Fibroblast of peridontal ligament (primary cell): ENCODE results near the gene HYOU1.
"Not testable (repeated sequence)": the region's sequence is repeated elsewhere in the genome, so short reads cannot be mapped to it uniquely, and the experiment has no call there.

Experiments used
- DNase-seq: peaks from one replicate; pipeline ENCODE4 v3.0.0-alpha.2; 2010; ENCODE audit errors: extremely low read depth

Gene HYOU1

GRCh38 chr11:119085437-119085847, 28.4 kb upstream of the HYOU1 start:
- no peak for DNase-seq

- DNase-seq = peak; percentile 92
These were observed 27.8 kb upstream of the HYOU1 start, which contains the start of gene HMBS for GRCh38 chr11:119084663-119085436. TSS of gene HMBS (plus strand) at chr11:119084881. CDS start at chr11:119085034, 153 bp downstream.

DNA sequence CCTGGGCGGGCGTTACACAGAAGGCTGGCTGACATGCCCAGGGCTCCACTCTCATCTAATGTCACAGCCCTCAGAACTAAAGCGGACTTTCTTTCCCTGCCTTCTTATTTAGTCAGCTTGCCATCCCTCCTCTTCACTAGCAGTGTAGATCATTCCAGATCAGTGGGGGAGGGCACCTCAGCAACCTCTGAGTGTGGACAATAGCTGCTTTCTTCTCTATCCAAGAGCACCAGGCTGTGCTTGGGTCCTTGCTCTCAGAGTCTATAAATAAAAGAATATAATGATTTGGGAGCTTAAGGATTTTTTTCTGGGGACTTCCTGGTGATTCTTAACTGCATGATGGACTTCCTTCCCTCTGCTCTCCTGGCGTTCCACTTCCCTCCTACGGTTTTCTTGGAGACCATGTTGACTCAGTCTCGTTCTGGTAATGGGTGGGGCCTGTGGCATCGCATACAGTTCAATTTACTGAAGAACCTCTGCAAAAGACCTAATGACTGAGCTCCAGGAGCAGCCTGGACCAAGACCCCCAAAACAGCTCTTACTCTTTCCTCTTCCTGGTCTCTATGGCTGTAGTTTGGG, 24.8 kb upstream of the HYOU1 start:
- no peak for DNase-seq

DNA sequence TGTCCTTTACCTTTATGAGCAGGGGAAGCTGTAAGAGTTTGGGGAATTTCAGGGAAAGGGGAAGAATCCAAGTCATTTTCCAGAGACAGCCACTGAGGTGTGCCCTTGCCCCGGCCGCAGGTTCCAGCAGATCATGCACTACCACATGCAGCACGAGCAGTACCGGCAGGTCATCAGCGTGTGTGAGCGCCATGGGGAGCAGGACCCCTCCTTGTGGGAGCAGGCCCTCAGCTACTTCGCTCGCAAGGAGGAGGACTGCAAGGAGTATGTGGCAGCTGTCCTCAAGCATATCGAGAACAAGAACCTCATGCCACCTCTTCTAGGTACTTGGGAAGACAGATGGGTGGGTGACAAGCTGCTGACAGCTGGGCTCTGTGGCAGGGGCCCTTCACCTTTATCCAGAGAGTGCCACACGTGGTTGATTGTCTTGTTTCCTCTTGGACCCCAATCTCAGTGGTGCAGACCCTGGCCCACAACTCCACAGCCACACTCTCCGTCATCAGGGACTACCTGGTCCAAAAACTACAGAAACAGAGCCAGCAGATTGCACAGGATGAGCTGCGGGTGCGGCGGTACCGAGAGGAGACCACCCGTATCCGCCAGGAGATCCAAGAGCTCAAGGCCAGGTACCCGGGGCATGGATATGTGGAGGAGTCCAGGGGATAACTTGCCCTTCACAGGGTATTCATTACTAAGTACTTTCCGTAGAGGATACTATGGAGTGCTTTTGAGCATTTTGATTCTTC, 21.8 kb upstream of the HYOU1 start:
- DNase-seq = no peak

DNA sequence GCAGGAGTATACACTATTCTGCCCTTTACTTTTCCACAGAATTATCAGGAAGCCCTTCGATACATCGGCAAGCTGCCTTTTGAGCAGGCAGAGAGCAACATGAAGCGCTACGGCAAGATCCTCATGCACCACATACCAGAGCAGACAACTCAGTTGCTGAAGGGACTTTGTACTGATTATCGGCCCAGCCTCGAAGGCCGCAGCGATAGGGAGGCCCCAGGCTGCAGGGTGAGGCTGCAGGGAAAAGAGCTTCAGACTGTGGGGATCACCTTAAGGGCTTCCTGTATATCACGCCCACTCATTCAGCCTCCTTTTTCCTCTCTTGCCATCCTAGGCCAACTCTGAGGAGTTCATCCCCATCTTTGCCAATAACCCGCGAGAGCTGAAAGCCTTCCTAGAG, 20.8 kb upstream of the HYOU1 start:
- DNase-seq = no peak

DNA sequence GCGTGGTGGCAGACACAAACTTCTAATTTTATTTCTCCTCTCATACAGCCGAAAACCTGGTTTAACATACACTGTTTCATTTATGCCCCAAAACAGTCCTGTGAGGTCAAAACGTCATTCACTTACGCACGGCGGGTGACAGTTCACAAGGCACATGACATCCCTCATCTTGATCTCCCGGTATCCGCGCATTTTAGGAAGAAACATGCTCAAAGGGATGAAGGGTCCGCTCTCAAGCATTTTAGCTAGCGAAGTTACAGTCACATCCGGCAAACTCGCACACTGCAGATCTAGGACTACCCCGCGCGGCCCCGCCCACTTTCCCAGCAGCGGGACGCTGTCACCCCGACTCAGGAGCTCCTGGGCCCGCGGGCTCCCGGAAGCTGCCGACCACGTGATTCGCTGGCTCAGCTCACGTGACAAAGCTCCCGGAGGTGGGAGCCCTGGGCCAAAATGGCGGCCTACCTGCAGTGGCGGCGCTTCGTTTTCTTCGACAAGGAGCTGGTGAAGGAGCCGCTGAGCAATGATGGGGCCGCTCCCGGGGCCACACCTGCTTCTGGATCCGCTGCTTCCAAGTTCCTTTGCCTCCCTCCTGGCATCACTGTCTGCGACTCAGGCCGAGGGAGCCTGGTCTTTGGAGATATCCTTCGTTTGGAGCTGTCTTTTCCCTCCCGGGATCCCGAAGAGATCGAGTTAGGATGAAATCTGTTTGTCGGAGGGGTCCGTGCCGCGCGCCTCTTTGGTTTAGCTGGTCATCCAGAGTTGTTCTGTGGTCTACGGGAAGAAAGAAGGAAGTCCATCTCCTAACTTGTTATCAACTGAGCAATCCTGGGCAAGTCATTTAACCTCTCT, 10.6 kb upstream of the HYOU1 start, which contains the start of gene VPS11:
Gene VPS11 (plus strand): TSS at position 448 of the 852 bp plus-strand sequence. CDS start 6 bp downstream, at position 454.
- peak; percentile 94 for DNase-seq

DNA sequence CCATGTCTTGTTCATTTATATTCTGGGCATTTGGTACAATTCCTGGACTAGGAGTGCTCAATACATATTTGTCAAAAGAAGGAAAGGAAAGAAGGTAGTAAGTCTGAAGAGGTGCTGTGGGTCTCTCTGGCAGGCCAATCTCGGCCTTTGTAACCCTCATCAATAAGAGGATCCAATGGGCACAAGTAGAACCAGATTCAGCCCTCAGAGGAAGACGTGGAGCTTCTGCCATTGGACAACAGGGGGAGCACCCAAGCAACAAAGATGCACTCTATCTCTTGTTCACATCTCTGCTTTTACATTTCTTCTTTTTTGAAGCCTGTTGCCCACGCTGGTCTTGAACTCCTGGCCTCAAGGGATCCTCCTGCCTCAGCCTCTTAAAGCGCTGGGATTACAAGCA, 8.4 kb upstream of the HYOU1 start:
- DNase-seq = peak; percentile 36

GRCh38 chr11:119062779-119063178, 5.8 kb upstream of the HYOU1 start:
- peak; percentile 81 for DNase-seq

- no peak for DNase-seq
These were observed 4.3 kb upstream of the HYOU1 start for GRCh38 chr11:119061256-119061655.

- DNase-seq = not testable (repeated sequence)
These were observed 2.1 kb upstream of the HYOU1 start for GRCh38 chr11:119059128-119059527.

DNA sequence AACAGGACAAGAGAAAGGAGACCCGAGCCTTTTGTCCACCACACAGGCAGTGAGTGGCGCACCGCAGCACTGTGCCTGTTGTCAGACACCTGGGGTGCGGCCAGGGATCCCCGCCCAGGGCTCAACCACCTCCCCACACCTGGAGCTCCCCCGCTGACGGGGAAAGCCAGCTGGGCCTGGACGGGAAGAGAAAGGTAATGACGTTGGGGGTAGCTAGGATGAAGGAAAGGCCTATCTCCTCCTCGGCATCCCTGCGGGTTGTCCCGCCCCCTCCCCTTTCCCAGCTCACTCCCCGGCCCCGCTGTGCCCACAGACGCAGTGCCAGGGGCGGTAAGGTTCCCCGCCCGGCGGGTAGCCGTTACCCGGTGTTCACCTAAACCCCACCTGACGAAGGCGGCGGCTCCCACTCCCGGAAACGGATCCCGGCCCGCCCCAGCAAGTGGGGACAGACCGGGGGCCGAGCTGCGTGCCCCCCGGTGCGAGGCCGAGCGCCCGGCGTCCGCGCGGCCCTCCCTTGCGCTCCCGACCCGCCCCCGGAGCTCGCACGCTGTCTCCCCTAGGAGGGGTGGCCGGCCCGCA, 495 bp downstream of the HYOU1 start:
- DNase-seq = no peak

DNA sequence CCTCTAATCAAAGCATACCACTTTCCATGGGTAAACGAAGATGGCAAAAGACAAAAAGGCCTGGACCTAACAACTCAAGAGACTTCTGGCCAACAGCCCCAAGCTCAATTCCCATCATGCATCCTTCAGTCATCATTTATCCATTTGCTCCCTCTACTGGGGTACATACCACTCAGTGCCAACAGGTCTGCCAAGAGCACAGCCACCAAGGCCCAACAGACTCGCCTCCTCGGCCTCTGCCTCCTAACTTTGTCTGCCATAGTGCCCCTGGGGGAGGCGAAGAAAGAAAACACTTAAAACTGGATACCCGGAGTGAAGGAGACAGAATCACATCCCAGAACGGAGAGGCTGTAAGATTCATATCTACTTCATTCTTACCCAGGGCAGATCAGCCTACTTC, 1.1 kb downstream of the HYOU1 start:
- peak; percentile 58 for DNase-seq

GRCh38 chr11:119054418-119054817, 2.6 kb downstream of the HYOU1 start:
- DNase-seq = no peak

GRCh38 chr11:119052163-119052814, 4.7 kb downstream of the HYOU1 start:
- DNase-seq = no peak

DNA sequence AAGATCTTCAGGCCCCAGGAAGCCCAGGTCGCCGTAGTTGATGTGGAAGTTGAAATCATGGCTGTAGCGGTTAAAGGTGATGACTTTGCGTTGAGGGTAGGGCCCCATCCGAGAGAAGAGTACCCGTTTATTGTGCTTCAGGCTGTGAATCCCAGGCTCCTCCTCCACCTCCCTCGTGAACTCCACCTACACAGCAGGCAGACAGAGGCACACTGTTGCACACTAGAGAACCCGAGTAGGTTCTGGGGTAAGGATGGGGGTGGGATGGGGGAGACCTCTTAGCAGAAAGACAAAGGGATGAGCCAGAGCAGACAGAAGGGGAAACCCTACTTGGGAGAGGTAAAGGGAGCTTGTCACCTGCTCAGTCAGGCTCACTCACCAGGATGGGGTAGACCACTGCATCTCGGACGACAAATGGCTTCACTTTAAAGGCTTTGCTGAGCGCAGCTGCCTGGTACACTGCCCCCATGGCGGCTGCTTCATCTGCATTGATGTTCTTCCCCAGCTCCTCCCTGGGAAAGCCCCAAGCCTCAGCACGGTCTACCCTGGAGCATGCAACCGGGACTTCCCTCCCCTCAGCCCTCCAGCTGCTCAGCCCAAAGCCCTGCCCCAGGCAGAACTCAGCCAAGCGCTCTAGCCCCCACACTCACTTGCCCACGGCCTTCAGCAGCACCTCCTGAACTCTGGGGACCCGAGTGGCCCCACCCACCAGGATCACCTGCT, 5.4 kb downstream of the HYOU1 start:
- no peak for DNase-seq

DNA sequence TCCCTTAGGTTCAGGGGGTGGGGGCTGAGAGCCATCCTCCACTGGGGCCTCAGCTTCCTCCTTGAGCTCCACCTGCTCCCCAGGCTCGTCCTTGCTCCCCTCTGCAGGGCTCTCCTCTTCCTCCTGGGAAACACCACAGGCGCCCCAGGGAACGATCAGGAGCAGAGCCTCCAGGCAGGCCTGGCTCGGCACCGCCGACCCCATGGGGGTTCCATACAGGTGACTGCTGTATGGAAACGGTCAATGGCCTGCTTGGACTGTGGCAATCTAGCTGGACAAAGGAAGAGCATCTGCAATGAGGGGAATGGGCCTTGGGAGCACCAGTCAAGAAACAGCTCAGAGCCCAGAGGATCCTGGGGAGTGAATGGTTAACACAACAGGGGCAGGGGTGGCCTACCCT, 7.9 kb downstream of the HYOU1 start:
- DNase-seq = no peak

- DNase-seq = no peak
These were observed 8.4 kb downstream of the HYOU1 start for GRCh38 chr11:119048644-119049043.

DNA sequence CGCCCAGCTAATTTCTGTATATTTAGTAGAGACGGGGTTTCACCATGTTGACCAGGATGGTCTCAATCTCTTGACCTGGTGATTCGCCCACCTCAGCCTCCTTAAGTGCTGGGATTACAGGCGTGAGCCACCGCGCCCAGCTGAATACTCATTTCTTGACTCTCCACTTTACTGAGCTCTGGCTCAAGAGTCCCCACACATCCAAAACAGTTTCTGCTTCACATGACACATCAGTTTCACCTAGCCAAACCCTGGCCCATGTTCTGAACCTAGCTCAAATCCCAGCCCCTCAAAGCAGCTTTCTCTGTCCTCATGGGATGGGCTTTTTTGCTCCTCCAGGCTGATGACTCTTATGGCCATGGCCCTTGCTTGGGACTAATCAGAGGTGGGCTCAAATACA, 9.8 kb downstream of the HYOU1 start:
- DNase-seq = no peak

DNA sequence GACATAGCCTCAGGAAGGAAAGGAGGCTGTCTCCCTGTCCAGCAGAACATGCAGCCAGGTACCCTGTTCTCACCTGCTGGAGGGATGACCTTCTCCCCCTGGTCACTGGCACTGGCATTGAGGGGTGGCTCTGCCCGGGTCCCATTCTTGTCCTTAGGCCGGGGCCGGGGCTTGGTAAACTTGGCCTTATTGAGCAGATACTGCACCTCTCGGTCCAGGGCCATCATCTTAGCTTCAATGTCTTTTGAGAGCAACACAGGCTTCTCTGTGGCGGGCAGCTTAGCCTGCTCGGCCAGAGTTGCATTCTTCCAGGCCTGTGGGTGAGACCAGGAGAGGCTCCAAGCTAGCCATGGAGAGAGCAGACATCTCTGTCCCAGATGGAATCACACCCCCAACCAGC, 10.5 kb downstream of the HYOU1 start:
- no peak for DNase-seq

- no peak for DNase-seq
These were observed 12.3 kb downstream of the HYOU1 start for GRCh38 chr11:119044708-119045107.
